ENCODE measurements around the gene EMILIN3.
"Not testable (repeated sequence)": the region's sequence is repeated elsewhere in the genome, so short reads cannot be mapped to it uniquely, and the experiment has no call there.

Gene EMILIN3

GRCh38 chr20:41316051-41316450, 50.6 kb downstream of the EMILIN3 start:
- Mint-ChIP-seq H3K27me3 (no peaks in the 10 kb centered on the region), H3K4me3 (peak overlapping the region; percentile 87), H3K9me3 (no peaks in the 10 kb centered on the region), H3K27ac (peak overlapping the region; percentile 95), H3K4me1 (ENCODE audit: low read depth) (peaks cover 29% of the 10 kb centered on the region), H3K36me3 (ENCODE audit: low read depth) (peaks cover 7% of the 10 kb centered on the region)
- DNase-seq: no peak

GRCh38 chr20:41314386-41314785, 52.2 kb downstream of the EMILIN3 start:
- no peak overlapping the region for H3K27ac Mint-ChIP-seq
- no peak overlapping the region for H3K4me3 Mint-ChIP-seq
- H3K9me3 Mint-ChIP-seq: no peaks in the 10 kb centered on the region
- no peaks in the 10 kb centered on the region for H3K27me3 Mint-ChIP-seq
- peaks cover 32% of the 10 kb centered on the region for H3K4me1 Mint-ChIP-seq (ENCODE audit: low read depth)
- DNase-seq: no peak
- H3K36me3 Mint-ChIP-seq (ENCODE audit: low read depth): peaks cover 7% of the 10 kb centered on the region

- H3K27ac Mint-ChIP-seq; H3K4me3 Mint-ChIP-seq; H3K27me3 Mint-ChIP-seq; H3K36me3 Mint-ChIP-seq (ENCODE audit: low read depth); DNase-seq; H3K9me3 Mint-ChIP-seq: not testable (repeated sequence)
- H3K4me1 Mint-ChIP-seq (ENCODE audit: low read depth): peaks cover 28% of the 10 kb centered on the region
Measured at GRCh38 chr20:41312009-41312408, 54.6 kb downstream of the EMILIN3 start.

Data from activated T-cell treated with anti-CD3 and anti-CD28 coated beads, Interleukin-2, amount 50 U/mL, for 24 hours (primary cell).